Activated naive CD8-positive, alpha-beta T cell treated with anti-CD3 and anti-CD28 coated beads, Interleukin-2, amount 50 U/mL, for 16 hours (primary cell): Measurements from ENCODE around the gene ACTN1.
"Not testable (repeated sequence)": the region's sequence is repeated elsewhere in the genome, so short reads cannot be mapped to it uniquely, and the experiment has no call there.

ENCODE experiments used
- DNase-seq: peaks from one replicate; pipeline ENCODE4 v3.0.0-alpha.2; 2020; ENCODE audit warnings: low read depth, low spot score

ACTN1 gene

DNA sequence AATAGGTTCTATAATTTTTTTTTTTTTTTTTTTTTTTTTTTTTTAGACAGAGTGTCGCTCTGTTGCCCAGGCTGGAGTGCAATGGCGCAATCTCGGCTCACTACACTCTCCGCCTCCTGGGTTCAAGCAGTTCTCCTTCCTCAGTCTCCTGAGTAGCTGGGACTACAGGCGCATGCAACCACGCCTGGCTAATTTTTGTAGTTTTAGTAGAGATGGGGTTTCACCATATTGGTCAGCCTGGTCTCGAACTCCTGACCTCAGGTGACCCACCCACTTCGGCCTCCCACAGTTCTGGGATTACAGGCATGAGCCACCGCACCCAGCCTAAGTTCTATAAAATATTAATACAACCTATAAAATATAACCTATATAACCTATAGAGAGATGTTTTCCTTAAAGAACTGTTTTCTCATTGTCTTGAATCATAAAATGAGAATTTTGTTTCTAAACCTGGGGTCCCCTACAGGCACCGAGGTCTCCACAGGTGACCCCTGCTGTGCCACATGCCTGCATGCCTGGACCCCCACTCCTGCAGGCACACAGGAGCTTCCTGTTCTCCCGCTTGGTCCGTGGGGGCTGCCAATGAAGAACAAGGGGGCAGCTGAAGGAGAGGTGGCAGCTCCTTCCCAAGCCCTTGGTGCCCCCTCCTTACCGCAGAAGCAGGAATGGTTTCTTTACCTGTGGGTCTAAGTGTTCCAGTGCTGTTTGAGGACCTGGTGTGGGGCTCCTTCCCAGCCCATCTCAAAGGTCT, 115.3 kb downstream of the ACTN1 start:
- no peak for DNase-seq

DNA sequence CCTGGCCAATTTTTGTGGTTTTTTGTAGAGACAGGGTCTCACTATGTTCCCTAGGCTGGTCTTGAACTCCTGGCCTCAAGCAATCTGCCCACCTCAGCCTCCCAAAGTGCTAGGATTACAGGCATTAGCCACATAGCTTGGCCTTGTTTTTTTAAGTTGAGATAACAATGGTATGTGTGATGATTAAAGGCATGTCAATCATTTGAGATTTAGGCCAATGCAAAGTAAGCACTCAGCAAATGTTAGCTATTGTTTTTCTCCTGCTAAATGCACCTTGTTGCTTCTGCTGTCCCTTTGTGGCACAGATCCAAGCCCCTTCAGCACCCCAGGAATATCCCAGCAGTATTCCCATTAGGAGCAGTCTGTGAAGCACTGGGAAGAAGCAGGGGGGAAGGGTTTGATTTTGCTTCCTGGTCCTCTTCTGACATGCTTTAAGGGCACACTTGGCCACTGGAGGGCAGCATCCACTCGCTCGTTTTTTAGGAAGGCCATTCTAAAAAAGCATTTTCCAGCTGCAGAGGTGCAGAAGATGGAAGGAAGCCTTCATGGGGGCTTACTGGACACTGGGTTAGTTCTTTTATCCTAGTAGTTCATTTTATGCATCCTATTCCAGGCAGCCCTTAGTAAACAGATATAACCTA, 116.0 kb downstream of the ACTN1 start:
- peak; percentile 29 for DNase-seq

DNA sequence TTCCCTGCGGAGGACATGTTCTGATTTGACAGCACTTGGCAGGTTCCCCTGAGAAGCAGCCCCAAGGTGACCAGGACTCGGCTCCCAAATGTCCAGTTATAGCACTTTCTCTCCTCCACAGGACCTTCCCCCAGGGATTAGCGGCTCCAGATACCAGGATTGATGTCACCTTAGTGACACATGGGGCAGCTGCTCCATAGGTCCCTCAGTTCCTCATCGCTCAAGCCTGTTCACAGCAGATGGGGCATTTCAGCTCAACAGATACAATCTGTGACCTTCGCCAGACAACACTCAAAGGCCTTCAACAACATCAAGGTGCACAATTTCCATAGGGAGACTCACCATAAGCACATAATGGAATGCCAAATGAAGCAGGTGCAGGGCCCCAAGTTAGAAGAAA, 118.3 kb downstream of the ACTN1 start:
- no peak for DNase-seq

DNA sequence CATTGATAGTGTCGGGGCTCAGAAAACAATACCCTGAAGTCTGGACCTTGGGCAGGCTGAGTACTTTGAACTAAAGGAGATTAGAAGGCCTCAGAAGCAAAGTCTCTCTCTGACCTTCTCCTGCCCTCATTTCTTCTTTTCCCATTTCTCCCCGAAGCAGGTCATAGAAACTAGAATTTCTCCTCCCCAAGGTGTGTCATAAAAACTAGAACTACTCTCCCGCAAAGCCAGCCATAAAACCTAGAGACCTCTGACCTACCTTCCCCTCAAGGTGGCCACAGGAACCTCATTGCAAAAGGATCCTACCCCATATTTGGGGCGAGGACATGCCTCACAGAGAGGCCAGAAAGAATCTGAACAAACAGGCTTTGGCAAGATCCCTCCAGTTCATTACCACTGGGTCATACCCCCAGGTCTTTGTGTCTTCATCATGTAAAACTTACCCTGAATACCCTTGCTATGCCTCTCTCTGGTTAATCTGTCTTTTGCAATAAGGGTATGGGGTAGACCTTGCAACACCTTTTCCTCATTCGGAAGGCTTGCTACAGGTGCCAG, 121.5 kb downstream of the ACTN1 start:
- no peak for DNase-seq

DNA sequence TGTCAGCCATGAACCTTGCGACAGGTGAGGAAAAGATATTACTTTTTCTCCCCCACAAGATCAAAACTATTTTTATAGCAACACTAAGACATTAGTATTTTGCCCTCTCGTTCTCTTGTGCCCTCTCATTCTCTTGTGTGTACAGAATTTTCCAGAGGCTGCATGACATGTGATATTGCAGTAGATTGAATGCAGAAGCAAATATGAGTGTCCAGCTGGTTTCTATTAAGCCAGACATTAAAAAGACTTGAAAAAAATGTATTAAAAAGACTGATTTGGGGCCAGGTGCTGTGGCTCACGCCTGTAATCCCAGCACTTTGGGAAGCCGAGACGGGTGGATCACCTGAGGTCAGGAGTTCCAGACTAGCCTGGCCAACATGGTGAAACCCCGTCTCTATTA, 122.5 kb downstream of the ACTN1 start:
- DNase-seq: no peak

DNA sequence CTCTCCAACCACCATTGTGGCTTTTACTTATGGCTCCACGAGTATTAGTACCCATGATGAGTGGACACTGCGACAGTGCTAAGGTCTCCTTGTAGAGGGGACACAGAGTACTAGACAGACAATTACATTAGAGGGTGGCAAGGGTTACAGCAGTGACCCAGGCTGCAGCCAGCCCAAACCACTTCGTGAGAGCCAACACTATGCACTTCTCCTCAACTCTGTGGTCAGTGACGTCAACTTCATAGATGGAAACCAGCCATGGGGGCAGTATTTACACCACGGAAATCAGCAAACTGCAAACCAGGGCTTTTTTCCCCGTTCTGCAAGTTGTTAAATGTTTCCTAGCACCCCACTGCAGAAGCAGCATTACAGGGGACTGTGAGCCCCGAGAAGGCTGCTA, 124.7 kb downstream of the ACTN1 start:
- no peak for DNase-seq

DNA sequence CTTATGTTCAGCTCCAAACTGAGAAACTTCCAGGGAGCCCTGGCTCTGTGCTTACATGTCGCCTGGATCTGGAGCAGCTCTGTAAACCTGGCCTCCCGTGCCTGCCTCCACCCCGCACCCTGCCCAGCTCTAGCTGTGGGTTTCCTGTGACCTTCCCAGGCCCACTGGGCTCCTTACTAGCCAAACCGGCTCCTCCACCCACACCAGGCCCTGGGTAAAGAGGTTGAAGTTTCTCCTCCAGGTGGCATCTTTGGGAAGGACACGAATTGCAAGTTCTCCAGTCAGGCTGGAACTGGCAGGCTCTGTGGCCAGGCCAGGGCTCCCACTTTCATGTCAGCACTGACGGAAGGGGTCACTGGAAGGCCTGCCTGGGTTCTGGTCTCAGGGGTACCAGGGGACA, 125.4 kb downstream of the ACTN1 start:
- DNase-seq: no peak

DNA sequence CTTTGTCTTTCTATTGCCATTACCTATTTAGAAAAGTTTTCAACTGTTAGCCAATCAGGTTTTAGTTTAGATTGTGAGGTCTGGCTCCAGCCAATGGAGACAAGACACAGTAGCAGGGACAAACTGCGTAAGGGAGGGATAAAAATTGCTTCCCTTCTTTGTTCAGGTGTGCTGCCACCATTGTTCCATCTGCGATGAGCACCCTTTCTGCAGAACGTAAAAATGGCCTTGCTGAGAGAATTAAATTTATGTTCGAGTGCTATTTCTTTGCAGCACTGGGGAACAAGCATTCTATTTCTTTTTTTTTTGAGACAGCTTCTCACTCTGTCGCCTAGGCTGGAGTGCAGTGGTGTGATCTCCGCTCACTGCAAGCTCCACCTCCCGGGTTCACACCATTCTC, 126.6 kb downstream of the ACTN1 start:
- DNase-seq: not testable (repeated sequence)

DNA sequence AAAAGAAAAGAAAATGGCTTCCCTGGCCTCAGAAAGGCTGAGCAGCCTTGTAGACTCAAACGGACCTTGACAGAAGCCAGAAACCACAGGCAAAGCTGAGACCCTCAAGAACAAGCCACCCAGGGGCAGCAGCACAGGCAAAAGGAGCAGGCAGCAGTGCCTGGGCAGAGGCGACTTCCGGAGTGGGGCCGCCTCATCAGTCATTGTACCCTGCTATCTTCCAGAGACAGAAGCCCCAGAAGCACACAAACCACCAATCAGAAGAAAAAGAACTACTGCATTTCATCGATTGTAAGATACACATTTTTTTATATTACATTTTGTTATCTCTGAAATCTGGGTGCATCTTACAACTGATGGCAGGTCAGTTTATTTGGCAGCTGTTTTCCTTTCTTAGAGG, 128.0 kb downstream of the ACTN1 start:
- no peak for DNase-seq

DNA sequence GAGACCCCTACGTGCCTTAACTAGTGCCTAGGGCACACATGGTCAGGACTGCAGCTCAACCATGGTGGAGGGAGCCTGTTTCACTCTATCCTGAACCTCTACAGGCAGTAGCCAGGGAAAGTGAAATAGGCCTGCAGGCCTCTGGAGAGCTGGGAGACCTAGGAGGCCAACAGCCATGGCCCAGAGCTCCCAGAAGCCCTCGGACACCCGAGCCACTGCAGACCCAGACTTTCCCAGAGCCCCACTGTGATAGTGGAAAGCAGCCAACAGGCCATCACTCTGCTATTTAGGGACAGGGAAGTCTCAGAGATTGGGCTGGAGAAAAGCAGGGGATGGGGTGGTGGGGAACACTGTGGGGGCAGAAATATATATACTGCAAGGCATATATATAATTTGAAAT, 129.7 kb downstream of the ACTN1 start:
- DNase-seq: no peak

DNA sequence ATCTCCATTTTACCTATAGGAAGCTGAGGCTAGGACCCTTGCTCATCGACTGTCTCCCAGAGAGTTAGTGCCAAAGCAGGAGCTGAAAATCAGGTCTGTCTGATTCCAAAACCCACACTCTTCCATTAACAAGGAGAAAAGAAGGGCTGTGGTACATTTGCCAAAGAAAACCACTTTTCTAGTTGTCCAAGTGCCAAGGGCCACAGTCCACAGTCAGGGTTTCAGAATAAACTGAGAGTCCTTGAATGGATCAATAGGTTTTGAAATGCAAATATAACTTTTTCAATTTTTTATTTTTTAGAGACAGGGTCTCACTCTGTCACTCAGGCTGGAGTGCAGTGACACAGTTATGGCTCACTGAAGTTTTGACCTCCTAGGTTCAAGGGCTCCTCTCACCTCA, 130.8 kb downstream of the ACTN1 start:
- no peak for DNase-seq

DNA sequence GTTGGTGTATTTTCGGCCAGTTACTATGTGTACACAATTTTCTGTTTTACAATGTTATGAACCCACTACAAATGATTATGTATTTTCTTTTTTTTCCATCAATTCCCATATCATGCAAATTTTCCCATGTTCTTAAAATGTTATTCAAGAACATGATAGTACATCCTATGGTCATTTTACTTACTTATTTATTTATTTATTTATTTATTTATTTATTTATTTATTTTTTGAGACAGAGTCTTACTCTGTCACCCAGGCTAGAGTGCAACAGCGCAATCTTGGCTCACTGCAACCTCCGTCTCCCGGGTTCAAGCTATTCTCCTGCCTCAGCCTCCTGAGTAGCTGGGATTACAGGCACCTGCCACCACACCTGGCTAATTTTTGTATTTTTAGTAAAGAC, 131.5 kb downstream of the ACTN1 start:
- DNase-seq: not testable (repeated sequence)

DNA sequence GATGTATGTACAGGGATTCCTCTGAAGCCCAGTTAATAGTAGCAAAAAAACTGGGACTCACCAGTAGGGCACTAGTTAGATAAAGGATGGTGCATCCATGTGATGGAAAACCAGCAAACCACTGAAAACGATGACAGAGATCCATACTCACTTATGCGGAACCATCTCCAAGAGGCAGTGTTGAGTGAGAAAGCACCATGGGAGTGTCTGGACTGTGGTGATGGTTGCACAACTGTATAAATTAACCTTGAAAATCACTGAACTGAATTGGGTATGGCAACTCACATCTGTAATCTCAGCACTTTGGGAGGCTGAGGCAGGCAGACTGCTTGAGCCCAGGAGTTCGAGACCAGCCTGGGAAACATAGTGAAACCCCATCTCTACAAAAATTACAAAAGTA, 132.6 kb downstream of the ACTN1 start:
- DNase-seq: no peak

DNA sequence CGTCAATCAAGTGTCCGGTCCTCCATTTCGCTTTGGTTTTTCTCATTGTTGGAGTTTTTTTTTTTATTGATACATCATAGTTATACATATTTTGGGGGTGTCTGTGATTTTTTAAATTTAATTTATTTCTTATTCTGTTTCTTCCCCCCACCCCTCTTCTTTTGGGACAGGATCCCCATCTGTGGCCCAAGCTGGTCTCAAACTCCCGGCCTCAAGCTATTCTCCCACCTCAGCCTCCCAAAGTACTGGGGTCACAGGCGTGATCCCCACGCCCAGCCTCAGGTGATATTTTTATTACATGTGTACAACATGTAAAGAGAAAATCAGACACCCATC, 134.9 kb downstream of the ACTN1 start:
- DNase-seq: no peak

DNA sequence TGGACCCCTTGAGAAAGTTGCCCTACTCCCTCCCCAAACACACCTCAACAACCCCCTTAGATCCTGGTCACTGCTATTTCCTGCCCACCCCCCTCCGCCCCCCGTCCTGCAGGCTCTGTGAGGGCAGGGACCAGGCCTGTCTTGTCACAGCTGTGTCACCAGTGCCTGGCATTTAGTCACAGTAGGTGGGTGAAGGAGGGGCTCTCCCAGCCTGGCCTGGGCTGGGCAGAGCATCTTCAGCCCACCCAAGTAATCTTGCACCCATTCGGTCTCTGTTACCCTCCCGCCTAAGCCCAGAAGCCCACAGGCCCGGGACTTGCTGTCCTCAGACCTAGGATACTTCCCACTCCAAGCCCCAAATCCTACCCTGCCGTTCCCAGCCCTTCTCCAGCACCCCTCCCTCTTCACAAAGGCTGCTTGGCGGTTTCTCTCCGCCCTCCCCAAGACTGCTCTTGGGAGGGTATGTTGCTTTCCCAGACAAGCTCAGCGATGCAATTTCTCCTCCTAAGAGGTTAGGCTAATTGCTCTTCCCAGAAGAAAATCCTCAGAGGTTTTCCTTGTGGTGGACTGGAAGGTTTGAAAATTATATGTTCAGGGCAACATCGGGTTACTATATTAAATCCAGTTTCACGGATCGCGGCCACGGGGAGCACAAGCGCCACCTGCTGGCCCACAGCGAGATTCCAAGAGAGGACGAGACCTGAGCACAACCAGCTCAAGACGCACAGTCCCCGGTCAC, 135.5 kb downstream of the ACTN1 start:
- peak; percentile 44 for DNase-seq

DNA sequence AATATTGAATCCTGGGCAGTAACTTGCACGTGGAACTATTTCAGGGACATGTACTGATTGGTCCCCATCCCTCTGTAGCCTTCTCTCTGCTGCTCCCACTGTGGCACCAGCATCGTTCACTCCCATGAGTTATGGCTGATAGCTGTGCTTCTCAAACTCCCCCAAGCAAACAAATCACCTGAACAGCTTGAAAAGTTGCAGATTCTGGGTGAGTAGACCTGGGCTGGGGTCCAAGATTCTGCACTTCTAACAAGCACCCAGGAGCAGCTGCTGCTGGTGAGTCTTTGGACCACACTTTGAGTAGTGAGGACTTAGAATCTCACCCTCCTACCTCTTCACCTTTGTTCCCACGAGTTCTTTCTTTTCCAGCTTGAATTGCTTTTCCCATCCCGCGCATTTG, 136.8 kb downstream of the ACTN1 start:
- no peak for DNase-seq

DNA sequence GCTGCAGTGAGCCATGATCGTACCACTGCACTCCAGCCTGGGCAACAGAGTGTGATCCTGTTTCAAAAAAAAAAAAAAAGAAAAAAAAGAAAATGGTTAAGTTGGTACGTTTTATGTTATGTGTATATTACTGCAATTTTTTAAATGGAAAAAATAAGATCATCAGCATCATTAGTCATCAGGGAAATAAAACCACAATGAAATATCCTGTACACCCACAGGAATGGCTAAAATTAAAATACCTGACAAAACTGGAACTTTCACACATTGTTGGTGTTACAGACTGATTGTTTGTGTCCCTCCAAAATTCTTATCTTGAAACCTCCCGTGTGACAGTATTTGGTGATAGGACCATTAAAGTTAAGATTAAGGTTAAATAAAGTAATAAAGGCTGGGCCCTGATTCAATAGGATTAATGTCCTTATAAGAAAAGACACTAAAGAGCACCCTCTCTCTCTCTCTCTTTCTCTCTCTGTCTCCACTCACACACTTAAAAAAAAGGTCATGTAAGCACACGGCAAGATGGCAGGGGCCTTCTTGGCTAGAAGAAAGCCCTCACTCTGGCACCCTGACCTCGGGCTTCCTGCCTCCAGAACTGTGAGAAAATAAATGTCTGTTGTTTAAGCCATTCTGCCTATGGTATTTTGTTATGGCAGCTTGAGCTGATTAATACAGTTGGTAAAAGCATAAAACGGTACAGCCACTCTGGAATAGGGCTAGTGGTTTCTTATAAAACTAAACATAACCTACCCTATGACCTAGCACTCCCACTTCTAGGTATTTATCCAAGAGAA, 137.9 kb downstream of the ACTN1 start:
- DNase-seq: no peak

DNA sequence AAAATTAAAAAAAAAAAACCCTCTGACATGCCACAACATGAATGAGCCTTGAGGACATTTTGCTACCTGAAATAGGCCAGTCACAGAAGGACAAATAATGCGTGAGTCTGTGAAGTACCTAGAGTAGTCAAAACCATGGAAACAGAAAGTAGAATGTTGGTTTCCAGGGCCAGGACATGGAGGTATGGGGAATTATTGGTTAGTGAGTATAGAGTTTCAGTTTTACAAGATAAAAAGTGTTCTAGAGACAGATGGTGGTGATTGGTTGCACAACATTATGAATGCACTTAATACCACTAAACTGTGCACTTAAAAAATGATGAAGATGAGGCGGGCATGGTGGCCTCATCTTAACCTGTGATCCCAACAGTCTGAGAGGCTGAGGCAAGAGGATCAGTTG, 138.6 kb downstream of the ACTN1 start:
- no peak for DNase-seq

DNA sequence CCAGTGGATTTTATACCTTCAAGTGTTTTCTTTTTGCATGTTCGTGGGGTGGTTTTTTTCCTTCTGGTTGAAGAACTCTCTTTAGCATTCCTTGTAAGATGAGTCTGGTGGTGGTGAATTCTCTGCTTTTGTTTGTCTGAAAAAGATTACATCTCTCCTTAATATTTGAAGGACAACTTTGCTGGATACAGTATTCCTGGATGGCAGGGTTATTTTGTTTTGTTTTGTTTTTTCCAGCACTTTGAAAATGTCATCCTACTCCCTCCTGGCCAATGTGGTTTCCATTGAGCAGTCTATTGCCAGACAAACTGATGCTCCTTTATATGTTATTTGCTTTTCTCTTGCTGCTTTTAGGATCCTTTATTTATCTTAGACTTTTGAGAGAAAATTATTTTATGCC, 143.0 kb downstream of the ACTN1 start:
- no peak for DNase-seq

DNA sequence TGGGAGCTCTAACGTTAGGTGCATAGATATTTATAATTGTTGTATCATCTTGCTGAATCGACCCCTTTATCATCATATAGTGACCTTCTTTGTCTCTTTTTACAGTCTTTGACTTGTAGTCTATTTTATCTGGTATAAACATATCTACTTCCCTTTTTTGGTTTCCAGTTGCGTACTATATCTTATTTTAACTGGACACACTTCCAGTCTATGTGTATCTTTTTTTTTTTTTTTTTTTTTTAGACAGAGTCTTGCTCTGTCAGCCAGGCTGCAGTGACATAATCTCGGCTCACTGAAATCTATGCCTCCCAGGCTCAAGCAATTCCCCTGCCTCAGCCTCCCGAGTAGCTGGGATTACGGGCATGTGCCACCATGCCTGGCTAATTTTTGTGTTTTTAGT, 144.3 kb downstream of the ACTN1 start:
- DNase-seq: no peak

DNA sequence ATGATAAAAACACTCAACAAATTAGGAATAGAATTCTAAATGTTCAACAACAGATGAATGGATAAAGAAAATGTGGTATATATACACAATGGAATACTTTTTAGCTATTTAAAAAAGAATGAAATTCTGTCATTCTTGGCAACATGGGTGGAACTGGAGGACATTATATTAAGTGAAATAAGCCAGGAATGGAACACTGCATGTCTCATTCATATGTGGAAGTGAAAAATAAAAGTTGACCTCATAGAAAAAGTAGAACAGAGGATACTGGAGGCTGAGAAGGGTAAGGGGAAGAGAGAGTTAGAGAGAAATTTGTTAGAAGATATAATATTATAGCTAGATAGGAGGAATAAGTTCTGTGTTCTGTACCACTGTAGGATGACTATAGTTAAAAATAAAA, 150.4 kb downstream of the ACTN1 start:
- no peak for DNase-seq

DNA sequence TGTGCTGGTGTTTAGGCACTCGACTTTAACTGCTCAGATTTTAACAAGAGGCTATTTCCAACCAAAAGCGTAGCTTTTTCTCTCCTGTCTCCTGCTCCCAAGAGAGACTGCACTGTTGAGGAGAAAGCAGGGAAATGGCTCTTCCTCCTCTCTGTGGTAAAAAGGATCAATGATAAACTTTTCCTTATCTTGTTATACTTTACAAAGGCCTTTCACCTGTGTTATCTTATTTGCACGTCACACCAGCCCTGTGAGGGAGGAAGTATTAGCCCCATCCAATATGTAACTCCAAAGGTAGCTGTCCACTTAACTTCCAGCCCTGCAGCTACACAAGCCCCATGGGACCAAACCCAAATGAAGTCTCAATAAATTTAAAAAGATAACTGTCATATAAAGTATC, 153.4 kb downstream of the ACTN1 start:
- no peak for DNase-seq
